ENCODE measurements around the gene ARL5C. TPM values are rescaled to one million over a fixed set of nuclear protein-coding genes. Genes with fewer than 3 reads are reported as not detected.
A peak's percentile ranks its signal among the peaks of the same experiment; 100 is the strongest.

ARL5C gene
- total and polyA plus RNA-seq, 2 experiments from 2014 or later: not detected

GRCh38 chr17:39195568-39196160 lies 29.7 kb upstream of the ARL5C start:
- no peak for DNase-seq (ENCODE audit: low spot score)
- Histone ChIP-seq H3K4me2 (peak overlapping the region; percentile 99), H3K4me1 (ENCODE audit: insufficient read depth) (peaks cover 6% of the 10 kb centered on the region), H3K79me2 (peaks cover 12% of the 10 kb centered on the region), H3K9me3 (ENCODE audit: low read depth) (no peaks in the 10 kb centered on the region), H3K27me3 (no peaks in the 10 kb centered on the region), H3K36me3 (replicated peaks; ENCODE audit: insufficient read depth, low read depth) (no peaks in the 10 kb centered on the region), H2AFZ (no peak overlapping the region), H3K27ac (no peak overlapping the region), H3K9me2 (replicated peaks; ENCODE audit: insufficient read depth) (no peaks in the 10 kb centered on the region), H4K20me1 (ENCODE audit: insufficient read depth, poor library complexity, severe bottlenecking) (no peaks in the 10 kb centered on the region), H3K4me3 (no peak overlapping the region)
- TF ChIP-seq EZH2phosphoT487 (IDR thresholded peaks at IDR 0.05; ENCODE audit: low read depth, severe bottlenecking, unreplicated experiment) (no peak), CTCF (IDR thresholded peaks at IDR 0.05; ENCODE audit: poor library complexity) (no peak), EZH2 (IDR thresholded peaks at IDR 0.05; ENCODE audit: borderline replicate concordance) (no peak)
- WGBS (ENCODE audit: low lambda C conversion rate, missing lambda C conversion rate): 78% methylated on average over 8 of the region's 8 CpGs

- Histone ChIP-seq H3K36me3 (replicated peaks; ENCODE audit: insufficient read depth, low read depth) (no peaks in the 10 kb centered on the region), H2AFZ (no peak overlapping the region), H3K27ac (no peak overlapping the region), H3K79me2 (peaks cover 7% of the 10 kb centered on the region), H3K9me2 (replicated peaks; ENCODE audit: insufficient read depth) (no peaks in the 10 kb centered on the region), H3K4me3 (no peak overlapping the region), H3K4me1 (ENCODE audit: insufficient read depth) (peaks cover 6% of the 10 kb centered on the region), H3K9me3 (ENCODE audit: low read depth) (no peaks in the 10 kb centered on the region), H4K20me1 (ENCODE audit: insufficient read depth, poor library complexity, severe bottlenecking) (no peaks in the 10 kb centered on the region), H3K27me3 (no peaks in the 10 kb centered on the region), H3K4me2 (no peak overlapping the region)
- DNase-seq (ENCODE audit: low spot score): no peak
- TF ChIP-seq EZH2phosphoT487 (IDR thresholded peaks at IDR 0.05; ENCODE audit: low read depth, severe bottlenecking, unreplicated experiment) (no peak), CTCF (IDR thresholded peaks at IDR 0.05; ENCODE audit: poor library complexity) (no peak), EZH2 (IDR thresholded peaks at IDR 0.05; ENCODE audit: borderline replicate concordance) (no peak)
- WGBS (ENCODE audit: low lambda C conversion rate, missing lambda C conversion rate): 62% methylated on average over 10 of the region's 10 CpGs
Measured at GRCh38 chr17:39194985-39195524, 29.1 kb upstream of the ARL5C start.

GRCh38 chr17:39194089-39194984 lies 28.4 kb upstream of the ARL5C start:
- Histone ChIP-seq H3K9me3 (ENCODE audit: low read depth) (no peaks in the 10 kb centered on the region), H3K4me2 (no peak overlapping the region), H3K4me1 (ENCODE audit: insufficient read depth) (peaks cover 6% of the 10 kb centered on the region), H3K27ac (no peak overlapping the region), H3K27me3 (no peaks in the 10 kb centered on the region), H3K9me2 (replicated peaks; ENCODE audit: insufficient read depth) (no peaks in the 10 kb centered on the region), H3K36me3 (replicated peaks; ENCODE audit: insufficient read depth, low read depth) (no peaks in the 10 kb centered on the region), H2AFZ (no peak overlapping the region), H4K20me1 (ENCODE audit: insufficient read depth, poor library complexity, severe bottlenecking) (no peaks in the 10 kb centered on the region), H3K4me3 (no peak overlapping the region), H3K79me2 (peaks cover 7% of the 10 kb centered on the region)
- DNase-seq (ENCODE audit: low spot score): peak; percentile 61
- no peak for TF ChIP-seq EZH2 (IDR thresholded peaks at IDR 0.05; ENCODE audit: borderline replicate concordance)
- TF ChIP-seq EZH2phosphoT487 (IDR thresholded peaks at IDR 0.05; ENCODE audit: low read depth, severe bottlenecking, unreplicated experiment): no peak
- TF ChIP-seq CTCF (IDR thresholded peaks at IDR 0.05; ENCODE audit: poor library complexity): peak; percentile 40
- 64% methylated on average over 16 of the region's 20 CpGs for WGBS (ENCODE audit: low lambda C conversion rate, missing lambda C conversion rate)
